Colonic mucosa (tissue), 4 donors: Measurements from ENCODE around the gene ZNF580. TPM values are rescaled to one million over a fixed set of nuclear protein-coding genes. Genes with fewer than 3 reads are reported as not detected.

ENCODE experiments used
- DNase-seq: peaks from one replicate; pipeline ENCODE4 v3.0.0-alpha.2; 2020
- H3K27ac ChIP-seq: fragments of 200-600 bp; one replicate; pipeline ENCODE4 v1.8.0; 2021
- H3K27me3 ChIP-seq: fragments of 200-600 bp; one replicate; pipeline ENCODE4 v1.8.0; 2021
- H3K36me3 ChIP-seq: fragments of 200-600 bp; one replicate; pipeline ENCODE4 v1.8.0; 2021
- H3K4me1 ChIP-seq: fragments of 200-600 bp; one replicate; pipeline ENCODE4 v1.8.0; 2021; ENCODE audit warnings: mild to moderate bottlenecking
- H3K4me3 ChIP-seq: fragments of 200-600 bp; one replicate; pipeline ENCODE4 v1.8.0; 2021
- H3K9ac ChIP-seq, 2 donors: one replicate each; pipeline ENCODE4 v1.7.0; 2013; ENCODE audit warnings: control low read depth in 2 of 2, low read depth in 2 of 2, low read length in 2 of 2
- H3K9me3 ChIP-seq: fragments of 200-600 bp; one replicate; pipeline ENCODE4 v1.8.0; 2021
- CTCF ChIP-seq: fragments of 200-600 bp; IDR thresholded peaks from one replicate; pipeline ENCODE4 v1.8.0; 2022; ENCODE audit warnings: antibody characterized with exemption, mild to moderate bottlenecking
- intact Hi-C: fragments of 100-400 bp; cut with DNase I; formaldehyde crosslinking; loops from one replicate; pipeline ENCODE4 v1.14.1; 2022
- total RNA-seq, 2 donors: library from RNA; stranded (reverse); fragmentation: NEBNext Ultra II Directional in 1 of 2; extraction: Animal tissue kit (Norgen Biotek cat#: 25700) in 1 of 2; gene quantifications; one replicate each; pipeline ENCODE4 v1.2.1, GENCODE V29; 2021
- donor health status: healthy.
- donor health status: DM: no; HTN: no; CAD: no.
- donor health status: DM: no; HTN: no; CAD: no.

The ZNF580 gene
- total RNA-seq, 2 donors from 2014 or later = 18.0 to 28.6 TPM

GRCh38 chr19:55603115-55603514 lies 37.7 kb upstream of the ZNF580 start:
- Histone ChIP-seq H3K4me1 (peaks cover 7% of the 10 kb centered on the region), H3K36me3 (no peaks in the 10 kb centered on the region), H3K27me3 (no peaks in the 10 kb centered on the region), H3K9me3 (no peaks in the 10 kb centered on the region), H3K9ac (no peak overlapping the region), H3K4me3 (no peak overlapping the region), H3K27ac (no peak overlapping the region)
- TF ChIP-seq CTCF = no peak
- DNase-seq = no peak
- intact Hi-C loops = no loop called here

DNA sequence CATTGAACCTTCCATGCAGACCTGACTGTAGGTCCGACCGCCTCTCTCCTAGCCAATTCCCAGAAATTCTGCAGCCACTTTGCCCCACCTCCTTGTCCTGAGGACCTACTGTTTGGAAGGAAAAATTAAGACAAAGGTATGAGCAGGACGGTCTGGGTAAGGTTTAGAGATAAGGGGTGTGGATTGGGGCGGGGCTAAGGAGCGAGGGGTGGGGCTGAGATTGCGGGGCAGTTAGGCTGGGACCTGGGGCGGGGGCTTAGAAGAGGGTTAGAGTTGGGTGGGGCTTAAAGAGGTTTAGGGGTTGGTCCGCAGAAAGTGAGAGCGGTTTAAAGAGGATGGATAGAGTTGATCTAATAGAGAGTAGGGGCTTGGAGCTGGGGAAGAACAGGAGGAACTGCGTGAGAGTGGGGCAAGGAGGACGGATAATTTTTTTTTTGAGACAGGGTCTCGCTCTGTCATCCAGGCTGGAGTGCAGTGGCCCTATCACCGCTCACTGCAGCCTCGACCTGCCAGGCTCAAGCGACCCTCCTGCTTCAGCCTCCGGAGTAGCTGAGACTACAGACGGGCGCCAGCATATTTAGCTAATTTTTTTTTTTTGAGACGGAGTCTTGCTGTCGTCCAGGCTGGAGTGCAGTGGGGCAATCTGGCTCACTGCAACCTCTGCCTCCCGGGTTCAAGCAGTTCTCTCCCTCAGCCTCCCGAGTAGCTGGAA lies 37.1 kb upstream of the ZNF580 start:
- H3K27me3 ChIP-seq = no peaks in the 10 kb centered on the region
- no peaks in the 10 kb centered on the region for H3K9me3 ChIP-seq
- no peak overlapping the region for H3K9ac ChIP-seq
- intact Hi-C loops = no loop called here
- DNase-seq = peak; percentile 60
- no peak for TF ChIP-seq CTCF
- H3K36me3 ChIP-seq = no peaks in the 10 kb centered on the region
- H3K27ac ChIP-seq = peak overlapping the region; percentile 96
- peaks cover 7% of the 10 kb centered on the region for H3K4me1 ChIP-seq
- no peak overlapping the region for H3K4me3 ChIP-seq

DNA sequence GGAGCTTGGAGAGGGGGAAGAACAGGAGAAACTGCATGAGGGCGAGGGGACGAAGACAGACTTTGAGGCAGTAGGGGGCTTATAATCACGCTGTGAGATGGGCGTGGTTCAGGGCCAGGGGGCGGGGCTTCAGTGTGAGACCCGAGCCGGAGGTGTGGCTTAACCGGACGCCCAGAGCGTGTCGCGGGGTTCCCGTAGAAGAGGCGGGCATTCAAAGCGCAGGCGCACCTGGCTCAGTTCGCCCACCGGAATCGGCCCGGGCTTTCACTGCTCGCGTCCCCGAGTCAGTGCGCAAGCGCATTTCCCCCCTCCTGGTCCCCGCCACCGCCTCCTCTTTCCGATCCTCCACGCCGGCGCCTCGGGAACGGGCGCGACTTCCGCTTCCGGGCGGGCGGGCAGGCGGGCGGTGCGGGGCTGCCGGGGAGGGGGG lies 35.6 kb upstream of the ZNF580 start:
- Histone ChIP-seq H3K36me3 (no peaks in the 10 kb centered on the region), H3K9me3 (no peaks in the 10 kb centered on the region), H3K9ac (peak overlapping the region; percentile 69 to 95), H3K4me1 (peaks cover 7% of the 10 kb centered on the region), H3K27me3 (no peaks in the 10 kb centered on the region), H3K4me3 (peak overlapping the region; percentile 76), H3K27ac (peak overlapping the region; percentile 96)
- intact Hi-C loops = loop anchor here (5.0 kb wide), 1 partner anchor 88 kb away; no protein-coding TSS in a partner anchor
- no peak for TF ChIP-seq CTCF
- peak; percentile 97 for DNase-seq

- intact Hi-C loops = loop anchor here (5.0 kb wide), 1 partner anchor 89 kb away; no protein-coding TSS in a partner anchor
- DNase-seq = peak; percentile 88
- no peaks in the 10 kb centered on the region for H3K36me3 ChIP-seq
- peak within 1 kb of the TSS; percentile 76 for H3K4me3 ChIP-seq
- H3K27me3 ChIP-seq = no peaks in the 10 kb centered on the region
- peak within 1 kb of the TSS; percentile 96 for H3K27ac ChIP-seq
- peak within 1 kb of the TSS; percentile 95 for H3K9ac ChIP-seq
- no peaks in the 10 kb centered on the region for H3K9me3 ChIP-seq
- peak; percentile 46 for TF ChIP-seq CTCF
- H3K4me1 ChIP-seq = peaks cover 7% of the 10 kb centered on the region
Measured at GRCh38 chr19:55605637-55606470, 34.9 kb upstream of the ZNF580 start, which contains the start of gene ZNF865. Gene ZNF865 (plus strand): TSS chr19:55605647. CDS start chr19:55613619, 7,972 bp downstream.

GRCh38 chr19:55606471-55606787 lies 34.4 kb upstream of the ZNF580 start:
- no peak for TF ChIP-seq CTCF
- H3K27ac ChIP-seq = peak overlapping the region; percentile 96
- H3K36me3 ChIP-seq = no peaks in the 10 kb centered on the region
- H3K4me3 ChIP-seq = peak overlapping the region; percentile 76
- peaks cover 7% of the 10 kb centered on the region for H3K4me1 ChIP-seq
- H3K9ac ChIP-seq = peak overlapping the region; percentile 95
- no peaks in the 10 kb centered on the region for H3K27me3 ChIP-seq
- no peaks in the 10 kb centered on the region for H3K9me3 ChIP-seq
- intact Hi-C loops = loop anchor here (5.0 kb wide), 1 partner anchor 89 kb away; no protein-coding TSS in a partner anchor
- DNase-seq = no peak
